ENCODE measurements around the gene STIM2.
"Not testable (repeated sequence)": the region's sequence is repeated elsewhere in the genome, so short reads cannot be mapped to it uniquely, and the experiment has no call there.

STIM2 gene

DNA sequence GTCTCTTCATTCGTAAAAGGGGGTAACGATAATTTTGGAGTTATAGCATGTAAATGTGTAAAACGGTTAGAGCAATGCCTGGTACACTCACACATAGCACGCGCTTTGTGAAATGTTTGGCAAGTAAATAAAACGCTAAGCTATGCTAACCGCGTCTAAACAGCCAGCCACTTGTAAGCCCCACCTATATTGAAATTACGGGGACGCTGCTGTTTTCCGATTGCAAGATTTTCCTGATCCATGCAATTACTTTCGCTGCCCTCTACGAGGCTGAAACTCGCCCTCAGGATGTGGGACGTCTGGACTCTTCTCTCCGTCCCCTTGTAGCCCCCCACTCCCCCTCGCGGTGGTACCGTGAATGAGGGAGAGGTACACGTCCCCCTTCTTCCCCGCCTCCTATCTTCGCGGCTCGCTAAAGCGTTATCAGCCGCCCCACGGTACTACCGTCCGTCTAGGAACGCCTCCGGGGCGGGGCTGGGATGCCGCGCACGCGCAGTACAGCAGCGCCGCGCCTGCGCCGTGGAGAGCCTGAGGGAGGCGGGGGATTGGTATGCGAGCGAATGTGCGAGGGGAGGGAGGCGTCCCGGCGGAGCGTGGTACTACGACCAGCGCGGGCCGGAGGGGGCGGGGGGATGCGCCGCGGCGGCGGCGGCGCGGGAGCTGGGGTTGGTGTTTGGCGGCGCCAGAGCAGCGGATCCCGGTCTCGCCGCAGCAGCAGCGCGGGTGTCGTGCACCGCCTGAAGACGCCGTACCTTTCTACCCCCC, at the start of gene STIM2:
TSS of gene STIM2 (plus strand) at position 685 of the 765 bp plus-strand sequence.
- DNase-seq: peak; percentile 97

DNA sequence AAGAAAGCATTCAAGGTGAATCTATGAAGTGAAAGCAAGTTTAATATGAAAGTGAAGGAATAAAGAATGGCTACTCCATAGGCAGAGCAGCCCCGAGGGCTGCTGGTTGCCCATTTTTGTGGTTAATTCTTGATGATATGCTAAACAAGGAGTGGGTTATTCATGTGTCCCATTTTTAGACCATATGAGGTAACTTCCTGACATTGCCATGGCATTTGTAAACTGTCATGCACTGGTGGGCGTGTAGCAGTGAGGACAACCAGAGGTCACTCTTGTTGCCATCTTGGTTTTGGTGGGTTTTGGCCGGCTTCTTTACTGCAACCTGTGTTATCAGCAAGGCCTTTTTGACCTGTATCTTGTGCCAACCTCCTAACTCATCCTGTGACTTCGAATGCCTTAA, 49.1 kb upstream of the STIM2 start:
- not testable (repeated sequence) for DNase-seq

DNA sequence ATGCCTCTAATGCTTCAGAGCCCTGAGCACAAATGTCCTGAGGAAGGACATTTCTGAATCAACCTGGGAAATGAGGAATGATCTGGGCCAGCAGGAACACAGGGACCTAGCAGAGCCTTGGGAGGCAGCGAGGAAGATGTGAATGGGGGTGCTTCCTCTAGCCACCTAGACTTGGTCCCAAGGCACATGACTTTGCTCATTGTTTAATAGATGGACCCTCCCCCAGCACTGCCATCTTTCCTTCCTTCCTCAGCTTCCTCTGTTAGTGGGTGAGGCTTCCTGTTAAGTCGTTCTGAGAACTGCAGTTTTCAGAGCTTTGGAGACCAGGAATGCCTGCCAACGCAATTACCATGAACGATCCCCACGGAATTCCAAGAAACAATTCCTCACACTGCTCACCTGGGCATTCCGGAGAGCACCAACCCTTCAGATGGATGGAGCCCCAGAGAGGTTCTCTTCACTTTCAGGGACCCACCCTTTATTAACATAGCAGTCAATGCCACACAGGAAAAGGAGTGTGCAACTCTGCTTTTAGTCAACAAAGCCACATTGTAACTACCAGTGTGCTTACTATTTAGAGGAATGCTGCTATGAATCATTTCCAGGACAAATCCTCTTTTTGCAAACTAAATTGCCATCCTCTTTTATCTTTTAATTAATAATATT, 48.5 kb upstream of the STIM2 start:
- DNase-seq: no peak

DNA sequence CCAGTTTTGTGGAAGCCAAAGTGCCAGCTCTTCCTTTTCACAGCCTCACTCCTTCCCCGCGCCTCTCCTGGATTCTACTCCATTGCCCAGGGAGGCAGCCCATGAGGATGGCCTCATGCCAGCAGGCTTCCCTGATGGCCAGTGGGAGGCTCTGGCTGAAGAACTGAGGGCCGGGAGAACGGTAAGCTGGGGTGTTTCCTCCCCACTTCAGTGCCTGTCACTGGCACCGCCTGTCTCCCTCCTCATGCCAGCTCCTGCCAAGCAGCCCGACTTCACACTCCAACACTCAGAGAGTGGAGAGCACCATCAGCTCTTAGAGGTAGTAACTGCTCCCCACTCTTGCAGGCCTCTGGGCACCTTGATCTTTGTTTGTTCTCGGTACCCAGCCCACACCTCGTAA, 46.9 kb upstream of the STIM2 start:
- no peak for DNase-seq

DNA sequence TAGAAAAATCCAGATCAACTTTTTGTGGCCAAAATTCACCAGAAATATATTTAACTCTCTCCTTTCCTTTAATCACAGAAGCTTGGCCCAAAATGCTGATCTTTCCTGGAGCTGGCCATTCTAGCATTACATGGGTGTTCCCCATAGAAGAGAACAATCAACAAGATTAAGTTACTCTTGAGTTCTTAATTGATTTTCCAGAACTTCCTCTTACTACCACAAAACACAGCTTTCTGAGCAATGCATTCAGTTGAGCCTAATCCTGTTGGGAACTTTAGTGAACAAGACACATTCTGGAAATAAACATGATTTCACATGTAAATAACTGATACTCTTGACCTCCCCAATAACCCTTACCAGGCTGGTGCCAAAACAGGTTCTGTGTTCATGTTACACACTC, 45.4 kb upstream of the STIM2 start:
- DNase-seq: no peak

DNA sequence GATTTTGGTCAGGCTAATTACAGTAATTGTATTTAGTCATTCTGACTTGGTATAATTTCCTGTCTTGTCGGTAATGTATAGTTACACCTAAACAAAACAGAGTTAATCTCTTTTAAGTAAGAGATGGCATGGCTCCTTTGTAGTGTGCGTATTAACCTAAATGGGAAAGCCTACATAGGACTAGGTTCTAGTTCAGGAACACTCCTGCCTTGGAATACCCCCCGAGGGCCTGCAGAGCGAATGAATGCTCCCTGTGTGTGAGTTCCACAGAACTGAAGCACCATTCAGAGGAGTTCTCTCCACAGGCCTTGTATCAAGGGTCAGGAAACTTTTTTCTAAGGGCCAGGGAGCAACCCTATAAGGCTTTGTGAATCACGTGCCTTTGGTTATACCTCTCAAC, 44.9 kb upstream of the STIM2 start:
- no peak for DNase-seq

DNA sequence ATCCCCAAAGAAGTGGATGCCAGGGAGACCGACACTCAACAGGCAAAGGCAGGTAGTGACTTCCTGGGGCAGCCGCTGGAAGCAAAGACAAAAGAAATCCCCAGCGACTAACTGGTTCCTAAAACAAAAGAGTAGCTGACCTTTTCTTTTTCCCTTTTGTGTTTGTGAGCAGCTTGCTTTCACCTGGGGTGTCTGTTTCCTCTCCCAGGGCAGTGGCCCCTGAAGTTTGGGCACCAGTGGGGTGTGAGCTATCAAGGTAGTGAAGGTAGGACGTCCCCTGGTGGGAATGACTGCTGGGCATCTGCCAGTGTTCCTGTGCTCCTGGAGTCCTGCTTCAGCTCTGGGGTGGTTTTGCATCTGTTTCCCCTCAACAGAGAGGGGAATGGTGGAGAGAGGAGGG, 41.6 kb upstream of the STIM2 start:
- DNase-seq: no peak

DNA sequence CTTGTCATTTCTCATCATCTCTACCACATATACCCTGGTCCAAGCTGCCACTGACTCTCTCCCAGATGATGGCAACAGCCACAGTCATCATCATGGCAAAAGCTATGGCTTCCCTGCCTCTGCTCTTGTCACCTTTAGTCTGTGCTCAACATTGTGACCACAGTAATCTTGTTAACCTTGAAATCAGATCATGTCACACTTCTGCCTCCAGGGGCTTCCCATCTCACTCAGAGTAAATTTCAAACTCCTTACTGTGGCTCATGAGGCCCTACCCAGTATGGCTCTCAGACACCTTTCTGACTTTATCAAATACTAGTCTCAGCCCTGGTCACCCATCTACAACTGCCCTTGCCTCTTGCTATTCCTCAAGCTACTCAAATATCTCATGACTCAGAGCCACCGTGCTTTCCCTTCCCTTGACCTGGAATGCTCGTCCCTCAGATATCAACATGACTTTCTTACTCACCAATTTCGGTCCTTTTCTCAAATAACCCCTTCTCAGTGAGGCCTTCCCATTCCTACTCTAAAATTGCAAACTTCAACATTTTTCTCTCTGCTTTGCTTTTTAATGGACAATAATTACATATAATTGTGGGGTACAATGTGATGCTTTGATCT, 41.1 kb upstream of the STIM2 start:
- DNase-seq: no peak

DNA sequence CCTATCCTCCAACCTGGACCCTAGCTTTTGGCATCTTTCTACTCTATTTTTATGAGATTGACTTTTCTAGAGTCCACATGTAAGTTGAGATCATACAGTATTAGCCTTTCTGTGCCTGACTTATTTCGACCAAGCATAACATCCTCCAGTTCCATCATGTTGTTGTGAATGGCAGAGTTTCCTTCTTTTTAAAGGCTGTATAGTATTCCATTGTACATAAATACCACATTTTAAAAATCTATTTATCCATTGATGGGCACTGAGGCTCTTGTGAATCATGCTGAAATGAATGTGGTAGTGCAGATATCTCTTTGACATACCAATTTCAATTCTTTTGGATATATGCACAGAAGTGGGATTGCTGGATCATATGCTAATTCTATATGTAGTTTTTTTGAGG, 40.3 kb upstream of the STIM2 start:
- DNase-seq: no peak

DNA sequence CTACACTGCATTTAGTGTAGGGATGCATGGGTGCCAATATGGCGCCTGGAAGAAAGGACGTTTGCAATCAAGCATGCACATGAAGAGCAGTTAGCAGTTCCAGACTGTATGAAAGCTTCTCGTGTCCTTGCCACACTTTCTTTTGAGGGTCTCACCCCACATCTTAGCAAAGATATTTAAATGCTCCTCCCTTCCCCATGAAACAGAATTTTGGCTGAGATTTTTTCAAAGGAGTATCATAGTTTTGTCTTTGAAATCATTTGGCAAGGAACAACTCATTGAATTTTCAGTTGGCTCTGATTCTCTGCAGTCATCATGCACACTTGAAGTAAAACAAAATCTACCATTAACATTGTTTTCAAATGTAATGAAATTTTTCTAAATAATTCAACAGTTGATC, 39.6 kb upstream of the STIM2 start:
- no peak for DNase-seq

DNA sequence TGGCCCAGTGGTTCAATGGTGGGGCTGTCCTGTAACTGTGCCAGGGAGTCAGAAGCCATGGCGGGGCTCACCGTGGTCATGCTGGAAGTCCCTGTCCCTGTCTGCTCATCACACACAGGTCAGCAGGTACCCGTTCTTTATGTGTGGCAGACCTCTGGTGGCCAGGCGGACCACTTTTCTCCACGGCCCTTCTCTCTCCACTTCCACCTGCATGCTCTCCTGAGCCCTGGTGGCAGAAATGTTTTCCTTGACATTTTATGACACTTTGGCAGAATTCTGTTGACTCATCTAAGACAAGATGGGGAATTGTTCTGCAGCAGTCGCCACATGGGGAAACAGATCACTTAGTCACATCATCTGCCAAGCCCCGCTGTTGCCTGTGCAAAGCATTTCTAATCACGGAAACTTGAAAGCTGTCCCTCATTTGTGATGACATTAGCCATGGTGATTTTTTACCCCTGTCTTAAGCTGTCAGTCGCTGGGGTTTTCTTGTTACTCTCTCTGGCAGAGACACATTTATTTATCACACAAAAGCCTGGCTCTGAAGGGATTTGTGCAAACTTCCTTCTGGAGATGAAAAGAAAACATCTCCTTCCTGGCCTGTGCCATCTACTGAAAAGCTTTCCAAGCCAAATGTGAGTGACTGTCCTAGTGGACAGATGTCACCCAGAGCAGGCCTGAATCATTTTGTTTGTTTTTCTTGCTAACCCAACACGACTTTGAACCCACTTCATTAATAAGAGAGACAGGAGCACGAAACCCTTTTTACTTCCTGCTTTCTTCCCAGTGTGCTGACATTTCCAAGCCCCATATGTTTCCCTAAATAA, 38.8 kb upstream of the STIM2 start:
- DNase-seq: no peak

DNA sequence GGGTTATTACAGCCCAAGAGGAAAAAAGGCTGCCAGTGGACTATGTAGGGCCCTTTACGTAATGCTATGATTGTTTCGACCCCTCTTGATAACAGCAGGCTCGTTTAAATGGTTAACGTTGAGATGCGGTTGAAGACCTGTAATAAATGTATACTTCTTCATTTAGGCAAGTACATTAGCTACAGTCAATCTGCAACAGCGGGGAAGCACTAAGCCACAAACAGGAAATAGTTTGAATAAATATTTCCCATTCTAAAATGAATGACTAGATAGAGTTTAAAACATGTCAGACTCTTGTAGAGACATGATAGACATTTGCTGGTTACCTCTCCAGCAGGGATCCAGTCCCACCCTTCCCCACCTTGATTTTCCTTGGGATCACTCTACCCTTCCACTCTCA, 38.1 kb upstream of the STIM2 start:
- no peak for DNase-seq

DNA sequence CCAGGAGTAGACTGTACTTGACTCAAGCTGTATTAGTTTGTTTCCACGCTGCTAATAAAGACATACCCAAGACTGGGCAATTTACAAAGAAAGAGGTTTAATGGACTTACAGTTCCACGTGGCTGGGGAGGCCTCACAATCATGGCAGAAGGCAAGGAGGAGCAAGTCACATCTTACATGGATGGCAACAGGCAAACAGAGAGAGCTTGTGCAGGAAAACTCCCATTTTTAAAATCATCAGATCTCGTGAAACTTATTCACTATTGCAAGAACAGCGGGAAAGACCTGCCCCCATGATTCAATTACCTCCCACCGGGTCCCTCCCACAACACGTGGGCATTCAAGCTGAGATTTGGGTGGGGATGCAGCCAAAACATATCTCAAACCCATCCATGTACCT, 37.7 kb upstream of the STIM2 start:
- DNase-seq: not testable (repeated sequence)

DNA sequence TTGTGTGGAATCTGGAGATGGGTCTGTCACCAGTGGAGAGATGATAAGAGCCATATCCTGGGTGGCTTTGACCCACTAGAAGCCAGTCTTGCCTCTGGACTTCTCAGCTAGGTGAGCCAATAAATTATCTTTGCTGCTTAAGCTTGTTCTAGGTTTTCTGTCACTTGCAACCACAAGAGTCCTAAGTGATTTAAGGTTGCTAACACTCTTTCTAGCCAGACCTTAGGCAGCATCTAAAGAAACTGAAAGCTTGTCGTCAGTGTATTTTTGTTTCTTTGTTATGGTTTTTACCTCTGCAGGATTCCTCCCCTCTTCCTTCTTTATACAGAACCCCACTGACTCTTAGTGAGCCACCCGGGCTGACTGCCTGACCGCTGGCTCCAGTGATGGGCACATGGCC, 37.1 kb upstream of the STIM2 start:
- no peak for DNase-seq

DNA sequence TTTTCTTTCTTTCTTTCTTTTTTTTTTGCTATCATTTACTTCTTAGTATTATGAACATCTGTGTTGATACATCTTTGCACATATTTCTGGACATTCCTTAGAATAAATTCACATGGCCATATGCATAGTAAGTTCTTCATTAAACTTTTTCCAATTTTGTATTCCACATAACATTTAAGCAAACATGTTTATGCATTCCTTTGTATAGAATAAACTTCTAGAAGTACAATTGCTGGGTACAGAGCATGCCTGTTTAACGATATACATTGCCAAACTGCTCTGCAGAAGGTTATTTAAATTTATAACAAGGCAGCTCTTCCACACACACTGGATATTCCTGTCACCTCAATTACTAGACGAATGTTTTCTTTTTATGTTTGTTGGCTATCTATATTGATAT, 36.0 kb upstream of the STIM2 start:
- no peak for DNase-seq

DNA sequence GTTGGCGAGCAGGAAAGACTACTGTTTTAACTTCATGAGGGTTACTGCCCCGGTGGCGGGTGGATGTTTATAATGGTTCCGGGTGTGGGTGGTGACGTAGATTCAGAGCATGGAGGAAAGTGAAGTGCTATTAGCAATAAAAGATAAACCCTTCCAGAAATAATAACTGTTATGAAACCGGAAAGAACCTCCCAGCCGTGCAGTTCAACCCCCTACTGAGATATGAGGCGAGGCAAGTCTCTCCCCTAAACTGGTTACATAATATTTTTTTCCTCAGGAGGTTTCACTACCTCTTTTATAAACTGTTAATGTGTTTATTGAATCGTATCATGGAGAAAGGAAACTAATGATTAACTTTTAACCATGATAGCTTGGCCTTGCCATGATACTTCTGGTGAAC, 33.9 kb upstream of the STIM2 start:
- no peak for DNase-seq

DNA sequence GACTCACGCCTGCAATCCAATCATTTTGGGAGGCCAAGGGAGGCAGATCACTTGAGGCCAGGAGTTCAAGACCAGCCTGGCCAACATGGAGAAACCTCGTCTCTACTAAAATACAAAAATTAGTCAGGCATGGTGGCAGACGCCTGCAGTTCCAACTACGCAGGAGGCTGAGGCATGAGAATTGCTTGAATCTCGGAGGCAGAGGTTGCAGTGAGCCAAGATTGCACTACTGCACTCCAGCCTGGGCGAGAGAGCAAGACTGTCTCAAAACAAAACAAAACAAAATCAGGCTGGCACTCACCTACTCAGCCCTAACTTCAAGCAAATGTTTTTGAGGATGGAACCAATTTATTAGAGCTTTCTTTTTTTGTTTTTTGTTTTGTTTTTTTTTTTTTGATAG, 33.3 kb upstream of the STIM2 start:
- not testable (repeated sequence) for DNase-seq

DNA sequence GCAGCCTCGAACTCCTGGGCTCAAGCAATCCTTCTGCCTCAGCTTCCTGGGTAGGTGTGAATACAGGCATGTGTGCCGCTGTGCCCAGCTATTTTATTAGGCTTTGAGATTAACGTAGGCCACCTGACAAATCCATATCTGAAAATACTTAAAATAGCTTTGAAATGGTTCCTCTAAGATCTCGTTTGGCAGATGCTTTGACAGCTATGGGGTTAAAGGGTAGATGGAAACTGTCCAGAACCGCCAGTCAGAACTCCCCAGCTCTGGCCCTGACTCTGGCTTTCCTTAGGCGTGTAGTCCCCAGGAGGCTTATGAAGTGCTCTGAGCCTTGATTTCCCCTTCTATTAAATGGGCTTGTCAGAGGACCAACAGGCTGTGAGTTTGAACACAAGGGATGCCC, 32.8 kb upstream of the STIM2 start:
- DNase-seq: no peak

DNA sequence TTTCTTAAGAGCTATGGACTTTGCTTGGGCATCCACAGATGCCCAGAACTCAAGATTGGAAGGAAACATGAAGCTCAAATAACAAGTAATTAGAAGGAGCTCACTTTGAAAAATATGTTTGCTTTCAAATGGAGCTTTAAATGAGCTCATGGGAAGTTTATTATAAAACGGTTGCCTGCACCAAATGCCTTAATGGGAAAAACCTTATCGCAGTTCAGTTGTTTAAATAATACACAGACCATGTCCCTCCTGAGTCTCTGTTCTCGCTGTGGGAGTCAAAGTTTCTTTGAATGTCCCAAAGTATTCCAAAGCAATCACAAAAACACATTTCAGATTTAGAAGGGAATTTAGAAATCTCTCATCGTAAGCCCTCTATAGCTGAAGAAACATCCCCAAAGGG, 31.6 kb upstream of the STIM2 start:
- no peak for DNase-seq

DNA sequence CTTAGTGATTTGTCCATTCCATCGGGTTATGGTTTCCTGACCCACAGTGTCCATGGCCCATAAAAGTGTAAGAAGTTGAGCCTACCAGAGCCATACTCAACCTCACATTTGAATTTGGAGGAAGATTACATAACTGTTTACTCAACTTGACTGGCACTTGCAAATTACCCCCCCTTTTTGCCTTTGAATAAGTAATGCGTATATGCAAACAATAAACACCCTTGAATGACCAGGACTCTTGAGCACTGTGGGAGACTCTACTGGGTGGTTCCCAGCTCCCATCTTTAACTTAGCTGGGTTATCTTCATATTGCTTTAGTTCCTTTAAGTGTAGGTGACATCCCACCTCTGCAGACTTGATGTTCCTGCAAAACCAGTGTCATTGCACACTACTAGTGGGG, 30.6 kb upstream of the STIM2 start:
- no peak for DNase-seq

DNA sequence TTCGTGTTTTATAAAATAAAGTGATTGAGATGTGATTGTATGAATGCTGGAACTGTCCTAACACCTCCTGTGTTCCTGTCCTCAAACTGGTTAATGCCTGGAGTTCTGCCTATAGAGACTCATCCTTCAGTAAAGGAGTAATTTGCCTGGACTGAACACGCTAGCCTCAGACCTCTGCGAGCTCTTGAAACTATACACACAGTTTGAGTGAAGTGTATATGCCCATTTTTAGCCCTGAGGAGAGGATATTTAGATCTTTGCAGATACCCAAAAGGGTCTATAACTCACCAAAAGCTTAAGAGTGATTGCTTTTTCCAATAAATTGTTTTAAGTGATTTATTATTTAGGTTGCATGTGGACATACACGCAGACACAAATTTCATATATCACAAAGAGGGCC, 29.9 kb upstream of the STIM2 start:
- DNase-seq: no peak

DNA sequence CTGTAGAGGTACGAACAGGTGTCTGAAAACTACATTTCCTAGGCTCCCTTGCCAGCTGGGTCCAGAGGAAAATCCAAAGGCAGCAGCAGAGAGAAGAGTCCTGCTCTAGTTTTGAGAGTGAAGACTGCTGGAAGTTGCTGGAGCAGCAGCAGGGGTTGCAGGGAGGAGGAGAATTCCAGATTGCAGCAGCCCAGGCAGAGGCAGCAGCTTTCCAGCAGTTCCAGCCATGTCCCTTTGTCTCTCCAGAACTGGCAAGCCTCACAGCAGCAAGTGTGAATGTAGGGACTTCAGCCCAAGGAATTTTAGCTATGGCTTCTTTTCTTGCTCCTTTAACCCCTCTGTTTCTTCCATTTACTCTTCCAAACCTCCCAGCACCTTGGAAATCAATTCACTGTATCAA, 24.1 kb upstream of the STIM2 start:
- DNase-seq: no peak

DNA sequence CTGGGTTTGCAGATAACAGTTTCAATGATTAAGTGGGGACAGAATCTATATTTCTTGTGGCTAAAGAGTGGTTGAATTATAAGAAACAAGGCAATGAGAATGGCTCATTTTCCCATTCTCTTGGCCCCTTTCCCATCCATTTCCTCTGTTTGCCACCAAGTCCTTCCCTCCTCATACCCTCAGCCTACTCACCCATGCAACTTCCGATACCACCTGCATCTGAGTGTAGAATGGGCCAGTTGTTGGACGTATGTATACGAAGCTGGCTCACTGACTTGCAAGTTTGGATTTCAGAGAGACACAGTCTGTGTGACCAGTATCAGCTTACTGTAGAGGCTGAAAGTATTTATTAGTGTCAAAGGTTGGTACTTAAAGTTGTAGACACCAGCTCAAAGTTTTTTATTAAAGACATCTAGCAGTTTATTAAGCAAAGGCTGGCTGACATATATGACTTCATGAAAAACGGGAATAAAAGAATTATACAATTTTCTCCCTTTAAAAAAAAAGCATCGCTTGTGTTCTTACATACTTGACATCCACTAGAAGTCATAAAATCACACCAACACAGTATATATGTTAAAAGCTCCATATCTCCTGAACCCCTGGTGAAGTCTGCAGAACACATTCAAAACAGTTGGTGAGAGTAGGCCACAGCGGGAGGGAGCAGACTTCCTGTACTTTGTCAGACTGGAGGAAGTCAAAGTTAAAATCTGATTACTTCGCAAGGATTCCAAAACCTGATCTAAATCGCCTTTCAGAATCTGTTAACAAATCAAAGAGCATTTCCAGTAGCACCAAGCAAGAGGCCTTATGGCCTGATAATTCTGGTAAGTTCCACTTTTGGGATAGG, 22.4 kb upstream of the STIM2 start:
- no peak for DNase-seq

Measured in NCI-H1092 treated with DMSO at 0.1 percent for 48 hours (cell line).